Measurements from ENCODE around the gene LPGAT1.

GRCh38 chr1:211876851-211877590 is 46.5 kb upstream of the LPGAT1 start:
- TF ChIP-seq CTCF (IDR thresholded peaks at IDR 0.05): no peak
- no peak for TF ChIP-seq POLR2A (IDR thresholded peaks at IDR 0.05; ENCODE audit: low read depth)
- TF ChIP-seq EP300 (IDR thresholded peaks at IDR 0.05): no peak

Data from esophagus muscularis mucosa (tissue), 4 donors.